IMR-90 (cell line): ENCODE results near the gene DHH. TPM values are rescaled to one million over a fixed set of nuclear protein-coding genes. Genes with fewer than 3 reads are reported as not detected.

Experiments
- ATAC-seq: fragments of 200-7000 bp; cut with Tn5 transposase; 2 replicates; pipeline ENCODE4 v1.9.1; 2020; ENCODE audit warnings: low read depth, mild to moderate bottlenecking, moderate library complexity
- BruUV-seq: library from RNA; stranded (reverse); fragments of 400-500 nt; replicated peaks from 2 replicates; lab custom pipeline; 2021; lab: Mats Ljungman, UMichigan
- CTCF ChIA-PET: fragments of 300-600 bp; formaldehyde crosslinking; extraction: SDS; loops from one replicate; lab custom pipeline; 2021; ENCODE audit warnings: antibody characterized with exemption; lab: Yijun Ruan, JAX
- POLR2A ChIA-PET: fragments of 300-600 bp; sonication (Branson Sonifier 250); formaldehyde crosslinking; loops from one replicate; lab custom pipeline; 2022; ENCODE audit warnings: antibody characterized with exemption; ENCODE audit not compliant: unreplicated experiment; lab: Charles Lee
- DNase-seq: peaks from one replicate; pipeline ENCODE4 v3.0.0; 2013
- H2AFZ ChIP-seq: replicated peaks from 2 replicates; pipeline ENCODE3; 2013; ENCODE audit warnings: low read length, mild to moderate bottlenecking; ENCODE audit not compliant: poor library complexity
- H2AK5ac ChIP-seq: 2 replicates; pipeline ENCODE4 v1.6.1; 2013; ENCODE audit warnings: low read depth, low read length, inconsistent platforms
- H2AK9ac ChIP-seq: replicated peaks from 2 replicates; pipeline ENCODE3; 2013; ENCODE audit warnings: mild to moderate bottlenecking, low read depth, low read length, moderate library complexity; ENCODE audit not compliant: poor library complexity
- H2BK120ac ChIP-seq: 2 replicates; pipeline ENCODE4 v1.6.1; 2013; ENCODE audit warnings: low read depth, low read length, inconsistent platforms
- H2BK15ac ChIP-seq: 3 replicates; pipeline ENCODE4 v1.6.1; 2013; ENCODE audit warnings: low read depth, low read length, inconsistent platforms
- H2BK20ac ChIP-seq: 2 replicates; pipeline ENCODE4 v1.6.1; 2013; ENCODE audit warnings: low read depth, mild to moderate bottlenecking, inconsistent platforms, low read length, moderate library complexity
- H2BK5ac ChIP-seq: 2 replicates; pipeline ENCODE4 v1.6.1; 2013; ENCODE audit warnings: mild to moderate bottlenecking, low read depth, low read length, inconsistent platforms; ENCODE audit not compliant: poor library complexity, severe bottlenecking
- H3K14ac ChIP-seq: replicated peaks from 2 replicates; pipeline ENCODE4 v1.6.1; 2013; ENCODE audit warnings: low read depth, low read length, inconsistent platforms
- H3K18ac ChIP-seq: 2 replicates; pipeline ENCODE4 v1.6.1; 2013; ENCODE audit warnings: low read depth, low read length, control low read depth
- H3K23ac ChIP-seq: 2 replicates; pipeline ENCODE4 v1.6.1; 2013; ENCODE audit warnings: low read depth, low read length, inconsistent platforms
- H3K27ac ChIP-seq: 2 replicates; pipeline ENCODE4 v1.5.1; 2013; ENCODE audit warnings: mild to moderate bottlenecking, control low read depth, low read length; ENCODE audit not compliant: insufficient read depth
- H3K27me3 ChIP-seq: 2 replicates; pipeline ENCODE4 v1.6.1; 2013; ENCODE audit warnings: low read length; ENCODE audit not compliant: control insufficient read depth, insufficient read depth
- H3K36me3 ChIP-seq: 2 replicates; pipeline ENCODE4 v1.6.1; 2013; ENCODE audit warnings: low read length, mixed read lengths; ENCODE audit not compliant: control insufficient read depth, insufficient read depth
- H3K4ac ChIP-seq: 2 replicates; pipeline ENCODE4 v1.6.1; 2013; ENCODE audit warnings: low read depth, low read length, inconsistent platforms
- H3K4me1 ChIP-seq: 2 replicates; pipeline ENCODE4 v1.6.1; 2013; ENCODE audit warnings: low read length, mixed read lengths; ENCODE audit not compliant: control insufficient read depth, insufficient read depth
- H3K4me2 ChIP-seq: 2 replicates; pipeline ENCODE4 v1.6.1; 2013; ENCODE audit warnings: low read depth, mild to moderate bottlenecking, control low read depth, low read length, moderate library complexity
- H3K4me3 ChIP-seq: 2 replicates; pipeline ENCODE4 v1.5.1; 2013; ENCODE audit warnings: low read depth, mild to moderate bottlenecking, control low read depth, low read length, moderate library complexity; ENCODE audit not compliant: insufficient read depth
- H3K56ac ChIP-seq: 2 replicates; pipeline ENCODE4 v1.6.1; 2013; ENCODE audit warnings: low read length, inconsistent platforms; ENCODE audit not compliant: insufficient read depth; ENCODE audit errors: extremely low read depth
- H3K79me1 ChIP-seq, 2 experiments: 2 replicates each; pipeline ENCODE4 v1.6.1; 2013; ENCODE audit warnings: low read length in 2 of 2, inconsistent platforms in 1 of 2, low read depth in 1 of 2
- H3K9ac ChIP-seq: 2 replicates; pipeline ENCODE4 v1.6.1; 2013; ENCODE audit warnings: low read depth, low read length, control low read depth
- H3K9me1 ChIP-seq: 2 replicates; pipeline ENCODE4 v1.6.1; 2013; ENCODE audit warnings: low read length, inconsistent platforms; ENCODE audit not compliant: insufficient read depth
- H3K9me3 ChIP-seq: 2 replicates; pipeline ENCODE4 v1.6.1; 2013; ENCODE audit warnings: low read length; ENCODE audit not compliant: control insufficient read depth, insufficient read depth
- H4K20me1 ChIP-seq: 2 replicates; pipeline ENCODE4 v1.6.1; 2013; ENCODE audit warnings: low read length, inconsistent platforms; ENCODE audit not compliant: insufficient read depth
- H4K5ac ChIP-seq: 2 replicates; pipeline ENCODE4 v1.6.1; 2013; ENCODE audit warnings: mild to moderate bottlenecking, low read depth, low read length, control low read depth
- H4K8ac ChIP-seq, 2 experiments: 2 replicates each; pipeline ENCODE4 v1.6.1; 2013; ENCODE audit warnings: low read depth in 2 of 2, low read length in 2 of 2, control low read depth in 1 of 2, inconsistent platforms in 1 of 2
- H4K91ac ChIP-seq: 2 replicates; pipeline ENCODE4 v1.6.1; 2013; ENCODE audit warnings: low read depth, low read length, inconsistent platforms; ENCODE audit not compliant: insufficient read depth
- CTCF ChIP-seq: conservative IDR thresholded peaks from 2 replicates; pipeline ENCODE4 v1.5.1; 2012; ENCODE audit warnings: mild to moderate bottlenecking, low read depth, low read length, improper control_type of control experiment
- ELK1 ChIP-seq: fragments of 150-350 bp; IDR thresholded peaks from 2 replicates; pipeline ENCODE4 v1.6.1; 2016; ENCODE audit warnings: low read depth, mild to moderate bottlenecking, low read length, moderate library complexity, borderline replicate concordance
- RAD21 ChIP-seq: IDR thresholded peaks from 2 replicates; pipeline ENCODE4 v1.6.1; 2012; ENCODE audit warnings: low read length, improper control_type of control experiment
- SMC3 ChIP-seq: fragments of 150-350 bp; IDR thresholded peaks from 2 replicates; pipeline ENCODE4 v1.6.1; 2016; ENCODE audit warnings: low read depth, mild to moderate bottlenecking, antibody characterized with exemption, low read length, moderate library complexity
- WGBS, 2 experiments: methylation state at CpG; one replicate each; pipeline versions ENCODE4 v1.1.5 to v1.1.7; 2013; ENCODE audit warnings: missing lambda C conversion rate in 2 of 2; ENCODE audit not compliant: insufficient read length in 1 of 2; ENCODE audit errors: extremely low coverage in 2 of 2; 5-methylcytosine and 5-hydroxymethylcytosine counted together
- dilution Hi-C: fragments of 300-500 bp; cut with HindIII; formaldehyde crosslinking; loops from one replicate; pipeline ENCODE4 v1.14.3; 2018; ENCODE audit warnings: low sequenced_read_pairs; ENCODE audit not compliant: unreplicated experiment
- in situ Hi-C: fragments of 300-500 bp; cut with MboI; formaldehyde crosslinking; loops from 3 replicates; pipeline ENCODE4 v1.14.3; 2019; ENCODE audit warnings: low sequenced_read_pairs, inconsistent platforms, mixed read lengths
- intact Hi-C: fragments of 100-400 bp; cut with micrococcal nuclease; formaldehyde crosslinking; loops from 2 replicates; pipeline ENCODE4 v1.10.0; 2022
- polyA plus RNA-seq, 3 experiments: library from polyadenylated mRNA; depleted of rRNA; stranded (reverse); fragments of >200 nt; gene quantifications; 2 replicates each; pipeline ENCODE4 v1.2.3, GENCODE V29; 2012; ENCODE audit warnings: low replicate concordance in 1 of 3
- total RNA-seq: library from RNA; depleted of rRNA; stranded (reverse); fragments of >200 nt; gene quantifications from 2 replicates; pipeline ENCODE4 v1.2.3, GENCODE V29; 2012

Gene DHH
- total and polyA plus RNA-seq, 2 of the 4 experiments (the other 2 are of a cell fraction) = under 0.01 to 0.07 TPM

- POLR2A ChIA-PET = no interaction called here
- Histone ChIP-seq H3K18ac (no peak overlapping the region), H2BK20ac (no peak overlapping the region), H3K4me2 (no peak overlapping the region), H4K8ac (0 out of 4 replicates have a peak overlapping the region, but pooled peaks of 1 of the 2 experiments have one; percentile 4), H3K36me3 (no peaks in the 10 kb centered on the region), H3K9me3 (no peaks in the 10 kb centered on the region), H2AK5ac (no peak overlapping the region), H3K4me1 (0 out of 2 replicates have a peak, but pooled peaks cover 1% of the 10 kb centered on the region), H2BK5ac (no peak overlapping the region), H3K4me3 (no peak overlapping the region), H3K14ac (no peak overlapping the region), H3K9ac (no peak overlapping the region), H4K20me1 (0 out of 2 replicates have a peak, but pooled peaks cover 3% of the 10 kb centered on the region), H3K27me3 (no peaks in the 10 kb centered on the region), H2AK9ac (no peak overlapping the region), H3K79me1 (no peaks in the 10 kb centered on the region), H3K23ac (no peak overlapping the region), H3K4ac (no peak overlapping the region), H2AFZ (peak overlapping the region; percentile 63), H3K56ac (no peak overlapping the region), H4K91ac (no peak overlapping the region), H2BK120ac (no peak overlapping the region), H2BK15ac (no peak overlapping the region), H3K9me1 (no peaks in the 10 kb centered on the region), H4K5ac (no peak overlapping the region), H3K27ac (no peak overlapping the region)
- in situ Hi-C loops = no loop called here
- dilution Hi-C loops = no loop called here
- intact Hi-C loops = loop anchor here (1.0 kb wide), 2 partner anchors 33 to 57 kb away; no protein-coding TSS in a partner anchor
- CTCF ChIA-PET = interaction anchor here (0.7 to 1.2 kb wide), 7 partner anchors 8 to 57 kb away, joined by 3 to 8 read pairs (median 4); partner anchors contain the start of gene LMBR1L
- ATAC-seq (peak; percentile 97), DNase-seq (peak; percentile 71)
- BruUV-seq = no TSS peak
- no CpG with 5 or more reads among the region's 6 CpGs for WGBS, 2 experiments
- TF ChIP-seq CTCF = peak; percentile 71
- peak; percentile 71 for TF ChIP-seq RAD21
- TF ChIP-seq SMC3 = peak; percentile 46
- TF ChIP-seq ELK1 = no peak
Observed at GRCh38 chr12:49121047-49121696, 26.6 kb upstream of the DHH start.
